ENCODE data around the gene MAP7D3.
A peak's percentile ranks its signal among the peaks of the same experiment; 100 is the strongest.

MAP7D3 gene

GRCh38 chrX:136205882-136206380 is 45.3 kb downstream of the MAP7D3 start:
- DNase-seq (ENCODE audit: low spot score) = no peak

GRCh38 chrX:136204571-136204970 is 46.6 kb downstream of the MAP7D3 start:
- peak; percentile 58 for DNase-seq (ENCODE audit: low spot score)

GRCh38 chrX:136203951-136204350 is 47.2 kb downstream of the MAP7D3 start:
- no peak for DNase-seq (ENCODE audit: low spot score)

GRCh38 chrX:136203438-136203837 is 47.8 kb downstream of the MAP7D3 start:
- no peak for DNase-seq (ENCODE audit: low spot score)

- DNase-seq (ENCODE audit: low spot score) = peak; percentile 37
Observed at GRCh38 chrX:136202889-136203288, 48.3 kb downstream of the MAP7D3 start.

- DNase-seq (ENCODE audit: low spot score) = no peak
Observed at GRCh38 chrX:136201601-136202000, 49.6 kb downstream of the MAP7D3 start.

- DNase-seq (ENCODE audit: low spot score) = peak; percentile 29
Observed at GRCh38 chrX:136200466-136200865, 50.7 kb downstream of the MAP7D3 start.

GRCh38 chrX:136199365-136199764 is 51.8 kb downstream of the MAP7D3 start:
- no peak for DNase-seq (ENCODE audit: low spot score)

GRCh38 chrX:136198678-136199243 is 52.4 kb downstream of the MAP7D3 start:
- DNase-seq (ENCODE audit: low spot score) = no peak

GRCh38 chrX:136198010-136198409 is 53.2 kb downstream of the MAP7D3 start:
- no peak for DNase-seq (ENCODE audit: low spot score)

GRCh38 chrX:136196691-136197155 is 54.5 kb downstream of the MAP7D3 start:
- no peak for DNase-seq (ENCODE audit: low spot score)

GRCh38 chrX:136195247-136195646 is 56.0 kb downstream of the MAP7D3 start:
- DNase-seq (ENCODE audit: low spot score) = no peak

GRCh38 chrX:136194536-136194935 is 56.7 kb downstream of the MAP7D3 start:
- DNase-seq (ENCODE audit: low spot score) = no peak

- DNase-seq (ENCODE audit: low spot score) = no peak
Observed at GRCh38 chrX:136193771-136194170, 57.4 kb downstream of the MAP7D3 start.

GRCh38 chrX:136192839-136193414 is 58.3 kb downstream of the MAP7D3 start:
- peak; percentile 24 for DNase-seq (ENCODE audit: low spot score)

GRCh38 chrX:136192135-136192534 is 59.1 kb downstream of the MAP7D3 start:
- no peak for DNase-seq (ENCODE audit: low spot score)

- no peak for DNase-seq (ENCODE audit: low spot score)
Observed at GRCh38 chrX:136191171-136191570, 60.0 kb downstream of the MAP7D3 start.

GRCh38 chrX:136190038-136190713 is 61.0 kb downstream of the MAP7D3 start:
- DNase-seq (ENCODE audit: low spot score) = no peak

GRCh38 chrX:136189222-136189621 is 62.0 kb downstream of the MAP7D3 start:
- no peak for DNase-seq (ENCODE audit: low spot score)

GRCh38 chrX:136186023-136186413 is 65.2 kb downstream of the MAP7D3 start:
- no peak for DNase-seq (ENCODE audit: low spot score)

- peak; percentile 51 for DNase-seq (ENCODE audit: low spot score)
Observed at GRCh38 chrX:136185401-136186022, 65.7 kb downstream of the MAP7D3 start.

GRCh38 chrX:136183917-136184316 is 67.3 kb downstream of the MAP7D3 start:
- no peak for DNase-seq (ENCODE audit: low spot score)

GRCh38 chrX:136183172-136183571 is 68.0 kb downstream of the MAP7D3 start:
- no peak for DNase-seq (ENCODE audit: low spot score)

Data from AG08395 (cell line).